Neural crest cell (in vitro differentiated cells): Measurements from ENCODE around the gene ULBP1. TPM values are rescaled to one million over a fixed set of nuclear protein-coding genes. Genes with fewer than 3 reads are reported as not detected.
"Not testable (repeated sequence)": the region's sequence is repeated elsewhere in the genome, so short reads cannot be mapped to it uniquely, and the experiment has no call there.

ENCODE experiments used
- DNase-seq: peaks from one replicate; pipeline ENCODE4 v3.0.0; 2021; ENCODE audit warnings: low read depth, mixed read lengths, low spot score
- H3K27ac Mint-ChIP-seq: one replicate; pipeline ENCODE4 v1.8.0; 2021; ENCODE audit warnings: mild to moderate bottlenecking, mixed read lengths; ENCODE audit not compliant: unreplicated experiment
- H3K27me3 Mint-ChIP-seq: 2 replicates; pipeline ENCODE4 v1.8.0; 2021; ENCODE audit warnings: low read depth, mild to moderate bottlenecking, mixed read lengths
- H3K36me3 Mint-ChIP-seq: 2 replicates; pipeline ENCODE4 v1.8.0; 2021; ENCODE audit warnings: low read depth, mild to moderate bottlenecking, mixed read lengths
- H3K4me1 Mint-ChIP-seq: 2 replicates; pipeline ENCODE4 v1.8.0; 2021; ENCODE audit warnings: mixed read lengths
- H3K4me3 Mint-ChIP-seq: one replicate; pipeline ENCODE4 v1.8.0; 2021; ENCODE audit warnings: mild to moderate bottlenecking, mixed read lengths
- H3K9me3 Mint-ChIP-seq: 2 replicates; pipeline ENCODE4 v1.8.0; 2021; ENCODE audit warnings: mixed read lengths
- CTCF ChIP-seq: fragments of 200-600 bp; sonication (generic); conservative IDR thresholded peaks from 2 replicates; pipeline ENCODE4 v1.5.0; 2021; ENCODE audit warnings: antibody characterized with exemption, mild to moderate bottlenecking
- long read RNA-seq: library from polyadenylated mRNA; unstranded; transcript quantifications from one replicate; pipeline ENCODE4 v2.0.0, GENCODE V29; 2020
- total RNA-seq: library from RNA; stranded (reverse); gene quantifications from 2 replicates; pipeline ENCODE4 v1.2.1, GENCODE V29; 2021

The ULBP1 gene
- total RNA-seq = 2.3 and 2.5 TPM in 2 replicates
- long read RNA-seq, transcript ULBP1-201 (5 exons, 3,142 nt) = major isoform, 7 of 8 reads
- long read RNA-seq, partial matches to known transcripts = 0 of 8 reads
- long read RNA-seq, other reads (novel, unspliced or antisense) = 1 of 8 reads

- TF ChIP-seq CTCF = no peak
- peaks cover 32% of the 10 kb centered on the region for H3K4me1 Mint-ChIP-seq
- peak within 1 kb of the TSS; percentile 94 for H3K27ac Mint-ChIP-seq
- peak; percentile 71 for DNase-seq
- H3K4me3 Mint-ChIP-seq = peak within 1 kb of the TSS; percentile 95
- no peaks in the 10 kb centered on the region for H3K9me3 Mint-ChIP-seq
- H3K36me3 Mint-ChIP-seq = no peaks in the 10 kb centered on the region
- H3K27me3 Mint-ChIP-seq = peaks cover 93% of the 10 kb centered on the region
These were observed at the start of gene ULBP1 for GRCh38 chr6:149963462-149964307. Gene ULBP1 (plus strand): TSS chr6:149963943. CDS start chr6:149964050, 107 bp downstream.

GRCh38 chr6:149915970-149916865 lies 47.5 kb upstream of the ULBP1 start:
- peaks cover 3% of the 10 kb centered on the region for H3K9me3 Mint-ChIP-seq
- no peak overlapping the region for H3K4me3 Mint-ChIP-seq
- no peak for DNase-seq
- H3K27me3 Mint-ChIP-seq = peaks cover 53% of the 10 kb centered on the region
- H3K36me3 Mint-ChIP-seq = no peaks in the 10 kb centered on the region
- no peaks in the 10 kb centered on the region for H3K4me1 Mint-ChIP-seq
- TF ChIP-seq CTCF = no peak
- H3K27ac Mint-ChIP-seq = no peak overlapping the region

- Mint-ChIP-seq H3K4me3 (no peak overlapping the region), H3K27me3 (peaks cover 59% of the 10 kb centered on the region), H3K27ac (no peak overlapping the region), H3K36me3 (no peaks in the 10 kb centered on the region), H3K4me1 (no peaks in the 10 kb centered on the region), H3K9me3 (no peaks in the 10 kb centered on the region)
- no peak for TF ChIP-seq CTCF
- no peak for DNase-seq
These were observed 46.1 kb upstream of the ULBP1 start for GRCh38 chr6:149917679-149918078.

- Mint-ChIP-seq H3K4me3 (no peak overlapping the region), H3K9me3 (no peaks in the 10 kb centered on the region), H3K4me1 (peaks cover 6% of the 10 kb centered on the region), H3K36me3 (no peaks in the 10 kb centered on the region), H3K27ac (no peak overlapping the region), H3K27me3 (peaks cover 59% of the 10 kb centered on the region)
- DNase-seq = no peak
- no peak for TF ChIP-seq CTCF
These were observed 45.4 kb upstream of the ULBP1 start for GRCh38 chr6:149918151-149918905.

GRCh38 chr6:149919126-149919833 lies 44.5 kb upstream of the ULBP1 start:
- H3K36me3 Mint-ChIP-seq, DNase-seq, H3K27ac Mint-ChIP-seq, H3K9me3 Mint-ChIP-seq, H3K4me3 Mint-ChIP-seq: not testable (repeated sequence)
- Mint-ChIP-seq H3K4me1 (peaks cover 12% of the 10 kb centered on the region), H3K27me3 (peaks cover 65% of the 10 kb centered on the region)
